Neuronal stem cell (in vitro differentiated cells): Measurements from ENCODE around the gene SYAP1.
A peak's percentile ranks its signal among the peaks of the same experiment; 100 is the strongest.

Source experiments
- DNase-seq: peaks from one replicate; pipeline ENCODE4 v3.0.0-alpha.2; 2013; ENCODE audit warnings: low spot score
- H2AFZ ChIP-seq: one replicate; pipeline ENCODE4 v1.6.1; 2013; ENCODE audit warnings: mild to moderate bottlenecking, low read length, inconsistent platforms
- H2AK5ac ChIP-seq: 2 replicates; pipeline ENCODE4 v1.6.1; 2013; ENCODE audit warnings: low read depth, mild to moderate bottlenecking, inconsistent platforms, low read length, moderate library complexity, mixed read lengths
- H2BK120ac ChIP-seq: 2 replicates; pipeline ENCODE4 v1.6.1; 2013; ENCODE audit warnings: low read depth, mild to moderate bottlenecking, inconsistent platforms, low read length, moderate library complexity, mixed read lengths
- H2BK12ac ChIP-seq: one replicate; pipeline ENCODE4 v1.6.1; 2013; ENCODE audit warnings: low read length, inconsistent platforms
- H2BK15ac ChIP-seq: 2 replicates; pipeline ENCODE4 v1.6.1; 2013; ENCODE audit warnings: mild to moderate bottlenecking, low read length, inconsistent platforms, mixed read lengths
- H2BK5ac ChIP-seq: one replicate; pipeline ENCODE4 v1.6.1; 2013; ENCODE audit warnings: inconsistent platforms, mild to moderate bottlenecking, low read length, moderate library complexity
- H3K14ac ChIP-seq: one replicate; pipeline ENCODE4 v1.6.1; 2013; ENCODE audit warnings: low read length, inconsistent platforms
- H3K18ac ChIP-seq: 2 replicates; pipeline ENCODE4 v1.6.1; 2013; ENCODE audit warnings: low read length, inconsistent platforms
- H3K23ac ChIP-seq: 2 replicates; pipeline ENCODE4 v1.6.1; 2013; ENCODE audit warnings: low read depth, mild to moderate bottlenecking, mixed read lengths, low read length, inconsistent platforms; ENCODE audit not compliant: poor library complexity
- H3K27ac ChIP-seq: replicated peaks from 3 replicates; pipeline ENCODE4 v1.5.1; 2013; ENCODE audit warnings: low read length, inconsistent platforms
- H3K27me3 ChIP-seq, 3 experiments: 2 replicates each; pipeline ENCODE4 v1.6.1; 2013; ENCODE audit warnings: low read length in 3 of 3, mild to moderate bottlenecking in 2 of 3, inconsistent platforms in 1 of 3, low read depth in 1 of 3, mixed read lengths in 1 of 3, moderate library complexity in 1 of 3; ENCODE audit not compliant: control insufficient read depth in 3 of 3, insufficient read depth in 3 of 3
- H3K36me3 ChIP-seq, 2 donors: replicated peaks in 1 of 2; 2 replicates each; pipeline ENCODE4 v1.6.1; 2013; ENCODE audit warnings: low read length in 2 of 2; ENCODE audit not compliant: control insufficient read depth in 2 of 2, insufficient read depth in 2 of 2
- H3K4ac ChIP-seq: 2 replicates; pipeline ENCODE4 v1.6.1; 2013; ENCODE audit warnings: inconsistent platforms, mild to moderate bottlenecking, low read length, moderate library complexity
- H3K4me1 ChIP-seq, 2 donors: 1 replicate in 1 of 2; 2 replicates in 1 of 2; pipeline ENCODE4 v1.6.1; 2013; ENCODE audit warnings: low read length in 2 of 2, low read depth in 1 of 2; ENCODE audit not compliant: control insufficient read depth in 2 of 2, insufficient read depth in 1 of 2
- H3K4me2 ChIP-seq: one replicate; pipeline ENCODE4 v1.6.1; 2013; ENCODE audit warnings: mild to moderate bottlenecking, low read length, inconsistent platforms; ENCODE audit not compliant: insufficient read depth, poor library complexity, severe bottlenecking
- H3K4me3 ChIP-seq, 2 donors: 2 replicates each; pipeline ENCODE4 v1.5.1; 2013; ENCODE audit warnings: low read length in 2 of 2, mild to moderate bottlenecking in 2 of 2, inconsistent platforms in 1 of 2, moderate library complexity in 1 of 2
- H3K79me1 ChIP-seq: one replicate; pipeline ENCODE4 v1.6.1; 2013; ENCODE audit warnings: low read depth, mild to moderate bottlenecking, inconsistent platforms, low read length, moderate library complexity
- H3K9ac ChIP-seq: one replicate; pipeline ENCODE4 v1.6.1; 2013; ENCODE audit warnings: mild to moderate bottlenecking, low read depth, low read length, inconsistent platforms; ENCODE audit not compliant: poor library complexity
- H3K9me3 ChIP-seq, 2 donors: replicated peaks in 1 of 2; 2 replicates each; pipeline versions ENCODE3 to v1.6.1; 2013; ENCODE audit warnings: low read length in 2 of 2, mild to moderate bottlenecking in 2 of 2, inconsistent platforms in 1 of 2, low read depth in 1 of 2, mixed read lengths in 1 of 2, moderate library complexity in 1 of 2; ENCODE audit not compliant: control insufficient read depth in 2 of 2, insufficient read depth in 1 of 2
- H4K8ac ChIP-seq: one replicate; pipeline ENCODE4 v1.6.1; 2013; ENCODE audit warnings: low read depth, mild to moderate bottlenecking, inconsistent platforms, low read length, moderate library complexity
- H4K91ac ChIP-seq: one replicate; pipeline ENCODE4 v1.6.1; 2013; ENCODE audit warnings: low read length, low read depth, mild to moderate bottlenecking, inconsistent platforms; ENCODE audit not compliant: poor library complexity
- WGBS, 2 donors: extraction: QIAGEN DNeasy Blood & Tissue Kit; methylation state at CpG; one replicate each; pipeline ENCODE4 v1.1.7; 2013; ENCODE audit warnings: missing lambda C conversion rate in 2 of 2, mixed read lengths in 1 of 2; ENCODE audit not compliant: insufficient read length in 2 of 2, insufficient replicate concordance in 1 of 2; ENCODE audit errors: extremely low coverage in 2 of 2; 5-methylcytosine and 5-hydroxymethylcytosine counted together

Gene SYAP1

DNA sequence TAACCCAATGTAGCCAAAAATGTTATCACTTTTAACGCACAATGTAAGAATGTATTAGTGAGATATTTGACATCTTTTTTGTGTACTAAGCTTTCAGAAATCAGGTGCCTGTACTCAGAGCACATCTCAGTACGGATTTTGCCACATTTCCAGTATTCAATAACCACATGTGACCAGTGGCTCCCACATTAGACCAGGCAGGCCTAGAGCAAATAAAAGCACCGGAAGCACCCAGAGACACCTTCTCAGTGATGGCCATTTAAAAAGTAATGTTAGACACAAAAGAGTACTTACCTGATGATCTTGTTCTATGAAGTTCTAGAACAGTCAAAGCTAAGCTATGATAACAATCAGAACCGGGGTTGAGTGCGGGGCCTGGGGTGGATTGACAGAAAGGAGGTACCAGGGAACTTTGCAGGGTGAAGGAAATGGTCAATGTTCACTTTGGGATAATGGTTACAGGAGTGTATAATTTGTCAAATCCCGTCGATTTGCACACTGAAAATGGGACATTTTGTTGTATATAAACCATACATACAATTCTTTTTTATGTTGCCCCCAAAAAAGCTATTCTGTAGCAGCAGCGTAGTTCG lies 8.1 kb upstream of the SYAP1 start:
- H3K18ac ChIP-seq: no peak overlapping the region
- no peak overlapping the region for H2AK5ac ChIP-seq
- no CpG with 5 or more reads among the region's 9 CpGs for WGBS, 2 donors
- H3K36me3 ChIP-seq: peaks cover 0 to 20% of the 10 kb centered on the region in 2 donors
- H2BK12ac ChIP-seq: no peak overlapping the region
- no peak overlapping the region for H3K23ac ChIP-seq
- peak overlapping the region; percentile 62 for H3K4me2 ChIP-seq
- no peak for DNase-seq
- no peak overlapping the region for H3K27ac ChIP-seq
- H2AFZ ChIP-seq: peak overlapping the region; percentile 96
- no peak overlapping the region for H4K91ac ChIP-seq
- no peak overlapping the region for H4K8ac ChIP-seq
- H3K4ac ChIP-seq: no peak overlapping the region
- no peaks in the 10 kb centered on the region for H3K9me3 ChIP-seq
- H2BK15ac ChIP-seq: no peak overlapping the region
- no peak overlapping the region for H2BK5ac ChIP-seq
- H3K9ac ChIP-seq: no peak overlapping the region
- H3K14ac ChIP-seq: no peak overlapping the region
- peaks cover 0 to 3% of the 10 kb centered on the region in 2 donors for H3K4me1 ChIP-seq
- H3K4me3 ChIP-seq: peak overlapping the region; percentile 66 to 90
- H3K79me1 ChIP-seq: no peaks in the 10 kb centered on the region
- H3K27me3 ChIP-seq: no peaks in the 10 kb centered on the region
- no peak overlapping the region for H2BK120ac ChIP-seq

DNA sequence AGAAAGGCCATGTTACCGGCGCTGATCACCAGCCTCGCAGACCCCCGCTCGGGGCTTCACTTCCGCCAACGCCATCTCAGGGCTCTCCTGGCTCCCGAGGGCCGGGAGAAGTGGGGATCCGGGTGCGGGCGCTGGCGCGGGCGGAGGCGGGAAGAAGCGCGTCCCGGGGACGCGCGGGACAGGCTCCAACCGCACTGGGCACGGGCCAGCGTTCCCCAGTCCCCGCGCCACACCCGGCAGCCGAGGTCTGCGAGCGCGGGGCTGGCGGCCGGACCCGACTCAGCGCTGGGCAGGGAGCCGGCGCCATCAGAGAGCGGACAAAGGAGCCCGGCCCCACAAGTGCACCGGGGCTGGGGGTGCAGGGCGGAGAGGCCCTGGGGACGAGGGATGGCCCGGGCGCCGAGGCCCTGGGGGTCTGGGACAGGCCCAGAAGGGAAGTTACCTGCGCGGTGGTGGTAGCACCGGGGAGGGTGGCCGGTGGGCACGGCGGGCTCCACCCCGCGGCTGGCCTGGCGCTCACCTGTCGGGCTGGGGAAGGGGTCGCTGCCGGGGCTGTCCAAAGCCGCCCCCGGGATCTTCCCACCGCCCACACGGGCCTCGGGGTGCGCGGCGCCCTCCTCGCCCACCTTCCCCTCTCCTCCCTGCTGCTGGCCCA lies 7.4 kb upstream of the SYAP1 start:
- peak overlapping the region; percentile 91 for H3K18ac ChIP-seq
- H3K4me2 ChIP-seq: peak overlapping the region; percentile 62
- no peak overlapping the region for H2BK12ac ChIP-seq
- H3K36me3 ChIP-seq: peaks cover 0 to 18% of the 10 kb centered on the region in 2 donors
- H3K27ac ChIP-seq: peak overlapping the region; percentile 46
- peak; percentile 6 for DNase-seq
- no peak overlapping the region for H2AK5ac ChIP-seq
- WGBS, 2 donors: no CpG with 5 or more reads among the region's 67 CpGs
- no peaks in the 10 kb centered on the region for H3K27me3 ChIP-seq
- peak overlapping the region; percentile 81 for H3K9ac ChIP-seq
- H4K91ac ChIP-seq: no peak overlapping the region
- no peak overlapping the region for H3K4ac ChIP-seq
- H3K9me3 ChIP-seq: no peaks in the 10 kb centered on the region
- no peak overlapping the region for H2BK15ac ChIP-seq
- H3K23ac ChIP-seq: peak overlapping the region; percentile 93
- peak overlapping the region; percentile 96 for H2AFZ ChIP-seq
- peak overlapping the region; percentile 47 for H2BK120ac ChIP-seq
- H3K79me1 ChIP-seq: no peaks in the 10 kb centered on the region
- peak overlapping the region; percentile 53 for H2BK5ac ChIP-seq
- H3K4me3 ChIP-seq: peak overlapping the region; percentile 66 to 90
- H3K14ac ChIP-seq: no peak overlapping the region
- no peak overlapping the region for H4K8ac ChIP-seq
- peaks cover 0 to 3% of the 10 kb centered on the region in 2 donors for H3K4me1 ChIP-seq

DNA sequence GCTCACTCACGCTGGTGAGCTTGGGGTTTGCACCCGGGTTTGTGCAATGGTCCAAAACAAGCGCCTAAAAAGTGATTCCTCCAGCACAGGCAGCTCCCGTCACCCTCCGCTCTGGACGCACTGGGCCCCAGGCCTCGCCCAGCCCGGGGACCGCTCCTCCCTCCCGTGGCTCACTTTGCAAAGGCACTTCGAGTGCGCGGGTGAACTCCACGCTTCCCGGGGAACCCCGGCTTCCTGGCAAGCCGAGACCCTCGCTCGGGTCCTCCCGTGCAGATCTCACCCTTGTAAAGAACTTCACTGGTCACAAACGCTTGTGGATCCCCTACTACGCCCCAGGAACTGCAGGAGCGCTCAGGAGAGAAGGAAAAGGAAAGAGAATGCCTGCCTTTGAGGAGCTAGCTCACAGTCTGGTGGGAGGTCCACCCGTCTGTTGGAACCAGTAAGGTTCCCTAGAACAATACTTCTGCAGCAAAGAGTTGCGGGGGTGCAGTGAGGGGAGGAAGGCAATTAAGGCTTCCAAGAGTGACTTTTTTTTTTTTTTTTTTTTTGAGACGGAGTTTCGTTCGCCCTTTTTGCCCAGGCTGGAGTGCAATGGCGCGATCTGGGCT lies 6.8 kb upstream of the SYAP1 start, which contains the start of gene CTPS2:
Gene CTPS2 (minus strand): TSS at position 122 of the 608 bp plus-strand sequence. CDS start 9,767 bp downstream, outside the sequence.
- peak within 1 kb of the TSS; percentile 46 for H3K27ac ChIP-seq

DNA sequence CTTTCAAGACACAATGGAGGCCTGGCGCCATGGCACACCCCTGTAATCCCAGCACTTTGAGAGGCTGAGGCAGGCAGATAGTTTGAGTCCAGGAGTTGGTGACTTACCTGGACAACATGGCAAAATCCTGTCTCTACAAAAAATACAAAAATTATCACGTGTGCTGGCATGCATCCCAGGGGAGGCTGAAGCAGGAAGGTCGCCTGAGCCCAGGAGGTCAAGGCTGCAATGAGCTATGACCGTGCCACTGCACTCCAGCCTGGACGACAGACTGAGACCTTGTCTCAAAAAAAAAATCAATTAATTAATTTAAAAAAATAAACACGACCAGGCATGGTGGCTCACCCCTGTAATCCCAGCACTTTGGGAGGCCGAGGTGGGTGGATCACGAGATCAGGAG lies 4.9 kb upstream of the SYAP1 start:
- H3K14ac ChIP-seq: no peak overlapping the region
- peaks cover 0 to 2% of the 10 kb centered on the region in 2 donors for H3K36me3 ChIP-seq
- H3K27me3 ChIP-seq: no peaks in the 10 kb centered on the region
- H3K27ac ChIP-seq: no peak overlapping the region
- no peaks in the 10 kb centered on the region for H3K79me1 ChIP-seq
- H2BK15ac ChIP-seq: no peak overlapping the region
- H3K4me2 ChIP-seq: no peak overlapping the region
- no peak overlapping the region for H2BK12ac ChIP-seq
- no peak overlapping the region for H2AK5ac ChIP-seq
- no CpG with 5 or more reads among the region's 8 CpGs for WGBS, 2 donors
- no peak overlapping the region for H3K23ac ChIP-seq
- no peak overlapping the region for H2BK5ac ChIP-seq
- no peak overlapping the region for H4K8ac ChIP-seq
- H3K9me3 ChIP-seq: no peaks in the 10 kb centered on the region
- DNase-seq: no peak
- no peak overlapping the region for H3K4me3 ChIP-seq
- H3K9ac ChIP-seq: no peak overlapping the region
- no peak overlapping the region for H2BK120ac ChIP-seq
- H4K91ac ChIP-seq: no peak overlapping the region
- no peak overlapping the region for H3K4ac ChIP-seq
- H2AFZ ChIP-seq: no peak overlapping the region
- peaks cover 0 to 3% of the 10 kb centered on the region in 2 donors for H3K4me1 ChIP-seq
- H3K18ac ChIP-seq: no peak overlapping the region

More for the DNA sequence above, 6.8 kb upstream of the SYAP1 start, which contains the start of gene CTPS2:
- Histone ChIP-seq H3K4me1 (peaks cover 0 to 3% of the 10 kb centered on the region in 2 donors), H2BK12ac (no peak within 1 kb of the TSS), H2BK15ac (no peak within 1 kb of the TSS), H2AK5ac (no peak within 1 kb of the TSS), H3K9ac (peak within 1 kb of the TSS; percentile 81), H3K27me3 (no peaks in the 10 kb centered on the region), H3K4me3 (peak within 1 kb of the TSS; percentile 66 to 90), H4K91ac (no peak within 1 kb of the TSS), H2BK120ac (peak within 1 kb of the TSS; percentile 47), H4K8ac (no peak within 1 kb of the TSS), H3K14ac (no peak within 1 kb of the TSS), H3K18ac (peak within 1 kb of the TSS; percentile 91), H3K4me2 (peak within 1 kb of the TSS; percentile 62), H2AFZ (peak within 1 kb of the TSS; percentile 96), H3K79me1 (no peaks in the 10 kb centered on the region), H3K36me3 (peaks cover 0 to 11% of the 10 kb centered on the region in 2 donors), H3K23ac (peak within 1 kb of the TSS; percentile 93), H2BK5ac (peak within 1 kb of the TSS; percentile 53), H3K4ac (no peak within 1 kb of the TSS), H3K9me3 (no peaks in the 10 kb centered on the region)
- peak; percentile 29 for DNase-seq
- no CpG with 5 or more reads among the region's 30 CpGs for WGBS, 2 donors
